A673 (cell line): ENCODE results near the gene APEX1.

Experiments used
- CTCF ChIP-seq: fragments of 300-800, 200-600 bp; sonication (generic); conservative IDR thresholded peaks from 2 replicates; pipeline ENCODE4 v1.5.1; 2017; ENCODE audit warnings: low read depth, mild to moderate bottlenecking, antibody characterized with exemption, low read length, moderate library complexity, mixed read lengths
- EZH2 ChIP-seq: fragments of 200-600 bp; sonication (generic); IDR thresholded peaks from 2 replicates; pipeline ENCODE4 v1.6.1; 2017; ENCODE audit warnings: borderline replicate concordance, low read depth, mild to moderate bottlenecking, mixed read lengths, antibody characterized with exemption, low read length; ENCODE audit not compliant: poor library complexity, severe bottlenecking

- TF ChIP-seq CTCF: no peak
- no peak for TF ChIP-seq EZH2
These were observed 3.2 kb downstream of the APEX1 start for GRCh38 chr14:20458031-20458789.
